ENCODE data around the gene HPCA. TPM values are rescaled to one million over a fixed set of nuclear protein-coding genes. Genes with fewer than 3 reads are reported as not detected.

Gene HPCA
- polyA plus RNA-seq (2013, experiment 1 of 2; ENCODE audit: insufficient read length): 0.45 TPM
- polyA plus RNA-seq (2013, experiment 2 of 2; ENCODE audit: insufficient read length): 0.37 TPM

GRCh38 chr1:32886004-32886827 lies at the start of gene HPCA:
Gene HPCA (plus strand): TSS chr1:32886491. CDS start chr1:32888899, 2,408 bp downstream.
- DNase-seq: peak; percentile 39

GRCh38 chr1:32848354-32849063 lies 37.8 kb upstream of the HPCA start:
- DNase-seq: no peak

- no peak for DNase-seq
Observed at GRCh38 chr1:32855861-32856617, 30.3 kb upstream of the HPCA start.

- DNase-seq: no peak
Observed at GRCh38 chr1:32858136-32858535, 28.2 kb upstream of the HPCA start.

GRCh38 chr1:32858791-32859190 lies 27.5 kb upstream of the HPCA start:
- DNase-seq: no peak

- no peak for DNase-seq
Observed at GRCh38 chr1:32859915-32860314, 26.4 kb upstream of the HPCA start.

GRCh38 chr1:32860566-32860965 lies 25.7 kb upstream of the HPCA start:
- DNase-seq: no peak

- DNase-seq: peak; percentile 9
Observed at GRCh38 chr1:32861904-32862695, 24.2 kb upstream of the HPCA start.

- DNase-seq: no peak
Observed at GRCh38 chr1:32863218-32863880, 22.9 kb upstream of the HPCA start.

GRCh38 chr1:32863881-32864245 lies 22.4 kb upstream of the HPCA start:
- no peak for DNase-seq

- no peak for DNase-seq
Observed at GRCh38 chr1:32864375-32865019, 21.8 kb upstream of the HPCA start.

- DNase-seq: no peak
Observed at GRCh38 chr1:32865639-32866405, 20.5 kb upstream of the HPCA start.

GRCh38 chr1:32867151-32867550 lies 19.1 kb upstream of the HPCA start:
- DNase-seq: no peak

GRCh38 chr1:32867671-32868070 lies 18.6 kb upstream of the HPCA start:
- no peak for DNase-seq

- no peak for DNase-seq
Observed at GRCh38 chr1:32868085-32868484, 18.2 kb upstream of the HPCA start.

GRCh38 chr1:32868806-32869455 lies 17.4 kb upstream of the HPCA start:
- DNase-seq: no peak

- no peak for DNase-seq
Observed at GRCh38 chr1:32869923-32870614, 16.2 kb upstream of the HPCA start.

- peak; percentile 42 for DNase-seq
Observed at GRCh38 chr1:32870615-32871363, 15.5 kb upstream of the HPCA start, which contains the start of gene FNDC5. Gene FNDC5 (minus strand): TSS chr1:32870912.

All from fibroblast of skin of abdomen (primary cell).